Inflammatory macrophage (primary cell): ENCODE data around the gene MAP7.
"Not testable (repeated sequence)": the region's sequence is repeated elsewhere in the genome, so short reads cannot be mapped to it uniquely, and the experiment has no call there.

Experiments used
- DNase-seq, 2 donors: peaks; one replicate each; pipeline ENCODE4 v3.0.0-alpha.2; 2020 to 2022

Gene MAP7

DNA sequence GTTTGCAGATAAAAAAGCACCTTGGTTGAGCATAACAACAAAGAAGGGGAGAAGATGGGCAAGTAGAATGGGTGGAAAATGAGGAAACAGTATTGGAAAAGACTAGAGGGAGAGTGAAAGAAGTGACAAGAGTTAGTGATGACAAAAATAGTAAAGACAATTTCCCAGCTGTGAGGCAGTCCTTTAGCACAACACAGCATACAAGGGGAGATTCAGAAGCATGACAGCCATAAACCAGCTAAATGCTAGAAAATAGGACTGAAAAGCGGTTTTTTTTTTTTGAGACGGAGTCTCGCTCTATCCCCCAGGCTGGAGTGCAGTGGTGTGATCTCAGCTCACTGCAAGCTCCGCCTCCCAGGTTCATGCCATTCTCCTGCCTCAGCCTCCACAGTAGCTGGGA is 174.4 kb downstream of the MAP7 start:
- DNase-seq: not testable (repeated sequence)

DNA sequence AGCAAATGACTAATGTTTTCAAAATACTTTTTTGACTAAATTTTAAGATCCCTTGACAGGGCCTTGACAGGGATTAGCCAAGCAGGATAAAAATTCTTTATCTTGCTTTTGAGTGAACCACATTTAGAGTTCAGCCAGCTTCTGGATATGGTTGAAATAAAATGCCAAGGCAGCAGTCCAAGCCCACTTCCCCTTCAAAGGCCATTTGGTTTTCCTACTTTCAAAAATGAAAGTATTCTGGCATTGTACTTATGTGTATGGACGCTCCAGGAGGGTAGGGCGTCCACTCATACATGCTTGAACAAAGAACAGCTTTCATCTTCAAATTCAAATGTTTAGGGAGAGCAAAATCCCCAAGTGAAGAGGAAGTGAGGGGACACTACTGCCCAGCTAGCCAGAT is 178.3 kb downstream of the MAP7 start:
- DNase-seq: no peak

DNA sequence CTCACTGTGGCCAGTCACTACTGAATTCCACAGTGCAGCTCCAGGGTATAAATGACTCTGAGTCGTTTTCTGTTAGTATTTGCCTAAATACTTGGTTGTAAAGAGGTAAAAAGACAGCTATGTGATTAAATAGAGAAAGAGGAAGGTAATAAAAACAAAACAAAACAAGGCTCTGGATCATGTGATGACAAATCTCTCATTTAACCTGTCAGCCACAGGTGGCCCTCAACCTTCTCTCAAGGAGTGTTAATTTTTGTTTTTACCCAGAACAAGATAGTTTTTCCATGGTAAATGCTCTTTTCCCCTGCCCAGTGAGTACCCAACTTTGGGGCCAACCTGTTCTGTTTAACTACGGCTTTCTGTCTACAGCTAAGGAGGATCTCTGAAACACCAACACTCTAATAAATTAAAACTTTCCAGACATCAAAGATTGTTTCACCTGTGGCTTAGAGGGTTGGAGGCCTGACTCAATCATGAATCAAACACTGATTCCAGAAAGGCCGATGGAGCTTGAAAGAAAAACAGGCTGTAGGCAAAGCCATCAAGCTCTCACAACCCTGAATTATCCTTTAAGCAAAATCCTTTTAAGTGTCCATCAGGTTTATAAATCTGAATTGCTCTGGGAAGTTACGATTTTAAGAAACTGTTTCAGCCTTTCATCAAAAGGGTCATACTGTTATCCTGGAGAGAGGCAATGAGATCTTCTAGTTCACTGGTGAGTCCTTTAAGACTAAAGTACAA is 179.1 kb downstream of the MAP7 start:
- no peak for DNase-seq

DNA sequence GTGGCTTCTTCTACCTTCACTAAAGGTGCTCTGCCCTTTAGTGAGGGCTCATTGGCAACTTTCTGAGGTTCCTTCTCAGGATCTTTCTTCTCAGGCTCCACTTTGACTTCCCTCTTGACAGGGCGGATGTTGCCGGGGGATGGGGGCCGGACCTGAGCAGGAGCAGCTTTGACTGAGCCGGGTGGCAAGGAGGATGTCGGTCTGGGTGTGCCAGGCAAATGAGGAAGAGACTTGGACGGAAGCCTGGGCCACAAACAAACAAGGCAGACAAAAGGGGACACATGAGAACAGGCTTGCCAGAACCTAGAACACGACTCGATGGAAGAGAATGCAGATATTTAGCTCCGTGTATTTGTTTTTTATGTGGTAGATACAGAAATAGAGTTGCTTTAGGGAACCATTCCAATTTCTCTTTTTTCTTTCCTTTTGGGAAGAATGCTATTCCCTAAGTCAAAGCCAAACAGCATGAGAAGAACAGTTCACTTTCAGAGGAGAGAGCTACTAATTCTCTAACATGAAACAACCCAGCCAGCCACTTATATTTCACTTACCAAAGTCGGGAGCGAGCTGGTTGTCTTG is 184.4 kb downstream of the MAP7 start:
- DNase-seq: peak; percentile 76 to 79

DNA sequence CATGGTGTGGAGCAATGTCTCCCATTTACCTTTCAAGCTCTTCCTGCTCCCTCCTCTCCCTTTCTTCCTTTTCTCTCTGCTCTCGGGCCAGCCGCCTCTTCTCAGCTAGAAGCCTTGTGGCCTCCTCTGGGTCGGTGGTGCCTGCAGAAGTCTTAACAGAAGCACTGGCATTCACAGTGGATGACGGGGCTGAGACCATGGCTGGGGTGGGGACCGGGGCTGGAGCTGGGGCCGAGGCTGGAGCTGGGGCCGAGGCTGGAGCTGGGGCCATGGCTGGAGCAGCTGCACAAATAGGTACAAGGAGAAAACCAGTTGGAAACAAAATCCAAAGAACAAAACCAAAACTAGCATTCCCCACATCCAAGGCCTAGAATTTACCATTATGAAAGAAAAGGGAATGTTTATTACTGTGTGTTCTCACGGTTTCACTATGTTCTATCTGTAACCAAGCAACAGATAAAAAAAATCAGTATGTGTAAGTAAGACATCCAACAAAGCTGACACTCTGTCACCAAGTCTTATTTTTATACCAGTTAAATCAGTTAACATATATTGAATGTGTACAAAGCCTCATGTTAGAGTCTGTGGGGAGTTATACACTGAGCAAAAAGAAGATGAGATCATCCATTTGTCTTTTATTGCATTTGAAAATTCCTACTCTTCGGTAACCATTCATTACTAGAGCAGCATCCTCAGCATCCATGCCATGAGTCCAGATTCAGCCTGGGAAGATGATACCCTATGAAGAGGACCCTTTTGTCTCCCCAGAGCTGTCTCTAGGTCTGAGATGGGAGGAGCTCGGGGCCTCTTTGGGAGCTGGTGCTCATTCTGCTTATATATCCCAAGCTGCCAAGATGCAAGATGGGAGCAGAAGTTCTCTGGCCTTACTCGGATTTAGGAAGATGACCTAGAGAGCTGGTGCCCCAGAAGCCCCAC is 187.5 kb downstream of the MAP7 start:
- DNase-seq: no peak

DNA sequence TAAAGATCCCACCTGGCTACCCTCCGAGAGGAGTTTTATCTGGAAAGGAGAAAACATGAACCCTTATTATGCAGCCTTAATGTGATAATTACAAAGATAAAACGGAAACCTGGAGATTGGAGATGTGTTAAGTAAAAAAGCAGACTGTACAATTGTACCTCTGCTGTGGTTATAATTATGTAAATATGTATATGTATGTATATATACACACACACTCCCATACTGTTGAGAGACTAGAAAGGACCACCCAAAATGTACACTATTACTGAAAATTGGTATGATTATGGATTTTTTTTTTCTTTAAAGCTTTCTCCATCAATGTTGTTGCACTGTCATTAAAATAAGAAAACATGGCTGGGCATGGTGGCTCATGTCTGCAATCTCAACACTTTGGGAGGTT is 188.4 kb downstream of the MAP7 start:
- DNase-seq: no peak

DNA sequence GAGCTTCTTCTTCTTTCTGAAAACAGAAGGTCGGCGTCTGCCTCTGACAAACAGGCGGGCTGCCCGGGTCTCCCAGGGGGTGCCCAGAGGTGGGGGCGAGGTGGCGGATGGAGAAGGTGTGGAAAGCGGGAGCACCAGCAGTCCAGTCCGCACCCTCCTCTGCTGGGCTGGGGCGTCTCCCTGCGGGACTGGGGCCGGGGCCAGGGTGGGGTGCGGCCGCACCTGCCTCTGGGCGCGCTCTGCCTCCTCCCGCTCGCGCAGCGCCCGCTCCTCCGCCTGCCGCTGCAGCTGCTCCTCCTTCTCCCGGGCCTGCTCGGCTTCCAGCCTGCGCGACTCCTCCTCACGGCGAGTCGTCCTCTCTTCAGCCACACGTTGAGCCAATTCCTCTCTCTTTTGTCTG is 189.4 kb downstream of the MAP7 start:
- DNase-seq: no peak

DNA sequence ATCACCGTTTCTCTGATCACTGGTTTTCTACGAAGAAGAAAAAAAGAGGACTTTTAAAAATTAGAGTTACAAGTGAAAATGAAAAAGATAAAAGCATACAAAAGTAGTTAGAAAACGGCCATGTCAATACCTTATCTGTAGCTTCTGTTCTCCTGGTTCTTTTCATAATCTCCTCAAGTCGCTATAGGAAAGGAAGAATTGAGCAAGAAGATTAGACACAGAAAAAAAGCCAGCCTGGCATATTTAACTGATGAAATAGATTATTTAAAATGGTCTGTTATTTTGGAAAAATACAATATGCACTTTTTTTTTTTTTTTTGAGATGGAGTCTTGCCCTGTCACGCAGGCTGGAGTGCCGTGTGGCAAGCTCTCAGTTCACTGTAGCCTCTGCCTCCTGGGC is 190.4 kb downstream of the MAP7 start:
- no peak for DNase-seq

DNA sequence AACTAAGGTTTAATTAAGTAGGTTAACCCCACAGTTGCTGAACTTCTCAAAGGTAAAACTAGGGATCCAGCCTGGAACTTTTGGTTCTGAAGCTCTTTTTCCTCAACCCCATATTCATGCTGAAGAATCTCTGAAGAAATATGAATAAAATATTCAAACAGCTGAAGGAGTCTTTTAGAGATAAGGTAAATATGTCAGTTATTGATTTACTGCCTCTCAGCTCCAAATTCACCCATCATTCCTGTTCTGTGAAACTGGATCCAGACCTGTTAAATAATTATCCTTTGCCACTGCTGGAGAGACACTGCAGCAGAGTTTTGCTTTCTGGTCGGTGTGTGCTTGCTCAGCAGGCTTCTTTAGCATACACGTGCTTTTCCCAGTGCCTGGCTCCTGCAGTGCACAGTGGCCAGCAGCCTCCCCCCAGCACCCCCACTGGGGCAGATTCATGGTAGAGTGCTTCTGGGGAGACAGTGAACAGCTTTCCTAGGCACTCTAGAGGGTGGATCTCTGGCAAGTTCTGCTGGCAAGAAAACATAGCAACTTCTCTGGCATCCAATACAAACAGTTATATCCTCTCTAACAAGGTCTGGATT is 198.6 kb downstream of the MAP7 start:
- DNase-seq: no peak

DNA sequence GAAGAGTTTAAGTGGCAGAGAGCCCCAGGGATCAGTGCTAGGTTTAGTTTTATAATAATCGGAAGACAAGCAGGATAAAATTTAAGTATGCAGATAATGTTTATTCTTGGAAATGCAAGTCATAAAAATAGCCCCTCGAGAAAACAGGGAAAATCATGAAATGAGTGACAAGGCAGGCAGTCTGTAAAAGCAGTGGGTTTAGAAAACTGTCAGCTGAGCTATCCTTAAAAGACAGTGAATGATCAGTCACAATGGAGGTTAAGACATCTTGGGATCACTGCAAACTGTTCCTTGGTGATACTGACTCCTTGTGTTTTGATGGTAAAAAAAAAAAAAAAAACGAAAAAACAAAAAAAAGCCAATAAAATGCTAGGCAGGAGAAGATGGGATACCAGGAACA is 199.3 kb downstream of the MAP7 start:
- DNase-seq: no peak

DNA sequence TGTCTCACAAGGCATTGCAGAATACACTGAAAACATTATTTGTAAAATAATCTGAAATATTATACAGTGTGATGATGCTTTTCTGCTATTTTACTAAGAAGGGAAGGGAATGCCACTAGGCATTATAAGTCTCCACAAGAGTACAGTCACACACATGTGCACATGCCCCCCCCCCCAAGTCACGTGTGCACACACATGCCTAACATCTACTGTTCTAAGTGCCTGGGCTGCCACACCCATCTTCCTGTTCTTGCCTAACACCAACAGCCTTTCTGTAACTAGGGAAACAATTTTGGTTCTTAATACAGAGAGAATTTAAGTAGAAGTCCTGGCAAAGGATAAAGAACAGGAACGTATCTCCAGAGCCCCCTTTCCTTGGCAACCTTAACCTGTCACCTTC is 202.4 kb downstream of the MAP7 start:
- DNase-seq: peak; percentile 58 to 84

DNA sequence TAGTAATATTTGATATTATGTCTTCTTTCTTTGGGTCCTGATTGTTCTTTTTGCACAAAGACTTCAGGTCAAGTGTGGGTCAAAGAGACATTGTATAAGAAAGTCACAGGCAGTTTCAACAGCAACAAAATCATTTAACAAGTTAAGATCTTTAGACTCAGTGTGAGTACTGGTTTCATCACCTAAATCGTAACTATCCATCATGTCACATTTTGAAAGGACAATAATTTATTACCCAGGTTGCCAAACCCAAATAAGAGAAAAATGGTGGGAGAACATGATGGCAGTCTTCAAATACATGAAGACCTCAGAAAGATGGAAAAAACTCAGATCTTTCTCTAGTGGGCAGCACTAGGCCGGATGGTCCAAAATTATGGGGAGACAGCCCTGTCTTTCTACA is 205.1 kb downstream of the MAP7 start:
- no peak for DNase-seq

DNA sequence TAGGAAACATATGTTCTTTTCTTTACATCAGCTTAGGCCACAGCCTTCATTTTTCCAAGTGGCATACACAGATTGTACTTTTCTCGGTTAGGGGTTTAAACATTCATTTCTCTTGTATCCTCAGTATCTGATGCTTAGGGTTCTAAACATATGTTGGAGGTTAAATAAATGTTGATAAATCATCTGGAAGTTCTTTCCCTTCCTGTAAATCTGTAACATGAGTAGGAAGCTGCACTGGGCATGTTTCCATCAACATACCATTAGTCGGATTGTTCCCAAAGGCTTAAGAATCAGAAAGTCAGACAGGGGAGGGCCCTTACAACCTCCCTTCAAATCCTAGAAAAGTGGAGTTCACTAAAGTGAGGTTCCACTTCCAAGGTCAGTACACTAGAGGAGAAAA is 205.8 kb downstream of the MAP7 start:
- DNase-seq: no peak

DNA sequence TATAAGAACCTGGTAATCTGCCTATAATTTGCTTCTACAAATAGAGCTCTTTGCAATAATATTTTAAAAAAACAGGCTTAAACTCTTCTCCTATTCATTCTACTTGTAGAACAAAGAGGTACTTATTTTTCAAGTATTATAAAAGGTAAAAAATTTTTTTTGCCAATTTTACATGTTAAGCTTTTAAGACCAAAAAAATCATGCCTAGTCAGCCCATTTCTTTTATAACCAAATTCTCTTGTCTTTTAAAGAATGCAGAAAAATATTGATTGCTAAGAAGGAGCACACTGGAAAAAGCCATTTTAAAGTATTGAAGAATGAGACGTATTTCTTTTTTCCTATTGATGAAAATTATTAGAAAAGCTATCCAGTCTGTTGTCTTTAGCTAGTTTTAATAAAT is 206.5 kb downstream of the MAP7 start:
- no peak for DNase-seq

DNA sequence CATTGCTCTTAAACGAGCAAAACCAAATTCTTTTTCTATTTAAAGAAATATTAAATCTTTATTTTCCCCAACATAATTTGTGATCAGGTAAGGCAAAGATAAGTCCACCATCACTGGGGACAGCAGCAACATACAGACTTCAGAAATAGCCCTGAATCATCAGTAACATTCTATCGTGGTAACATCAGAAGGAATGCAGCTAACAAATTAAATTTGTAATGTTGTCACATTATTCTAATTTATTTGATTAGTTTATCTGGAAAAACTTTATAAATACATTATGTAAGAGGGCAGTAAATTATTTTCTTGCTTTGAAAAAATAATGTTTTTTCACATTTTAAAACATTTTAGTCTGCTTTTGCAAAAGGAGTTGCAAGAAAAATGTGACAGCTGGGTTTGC is 206.9 kb downstream of the MAP7 start:
- no peak for DNase-seq

DNA sequence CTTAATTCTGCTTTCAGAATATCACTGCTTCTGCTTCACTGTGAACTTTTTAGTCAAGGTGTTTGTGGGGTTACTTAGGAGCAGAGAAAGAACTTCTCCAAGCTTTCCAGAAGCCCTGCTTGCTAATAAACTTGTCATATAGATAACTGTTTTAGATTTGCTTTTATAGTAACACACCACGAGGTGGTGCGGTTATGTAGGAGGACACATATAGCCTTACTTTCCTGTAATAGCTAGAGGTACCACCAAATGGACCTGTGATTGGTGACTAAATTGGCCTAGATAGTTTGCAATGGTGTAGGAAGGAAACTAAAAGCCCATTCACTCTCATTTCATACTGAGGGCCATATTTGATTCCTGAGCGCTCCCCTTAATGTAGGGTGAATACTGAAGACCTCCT is 208.3 kb downstream of the MAP7 start:
- DNase-seq: no peak

DNA sequence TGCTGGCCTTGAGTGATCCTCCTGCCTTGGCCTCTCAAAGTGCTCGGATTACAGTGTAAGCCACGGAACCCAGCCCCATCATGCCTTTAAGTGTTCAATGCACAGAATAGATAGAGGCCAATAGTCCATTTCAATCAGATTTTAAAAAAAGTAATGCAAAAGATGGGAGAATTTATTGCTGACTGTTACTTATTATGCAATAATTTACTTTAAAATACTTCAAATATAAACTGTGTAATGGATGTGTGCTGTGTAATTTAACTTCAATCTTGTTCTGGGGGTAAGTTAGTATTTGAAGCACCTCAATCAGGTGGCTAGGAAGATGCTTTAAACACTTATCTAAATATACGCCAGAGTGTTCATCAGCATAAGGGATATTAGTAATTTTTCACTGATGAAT is 208.9 kb downstream of the MAP7 start:
- DNase-seq: no peak

DNA sequence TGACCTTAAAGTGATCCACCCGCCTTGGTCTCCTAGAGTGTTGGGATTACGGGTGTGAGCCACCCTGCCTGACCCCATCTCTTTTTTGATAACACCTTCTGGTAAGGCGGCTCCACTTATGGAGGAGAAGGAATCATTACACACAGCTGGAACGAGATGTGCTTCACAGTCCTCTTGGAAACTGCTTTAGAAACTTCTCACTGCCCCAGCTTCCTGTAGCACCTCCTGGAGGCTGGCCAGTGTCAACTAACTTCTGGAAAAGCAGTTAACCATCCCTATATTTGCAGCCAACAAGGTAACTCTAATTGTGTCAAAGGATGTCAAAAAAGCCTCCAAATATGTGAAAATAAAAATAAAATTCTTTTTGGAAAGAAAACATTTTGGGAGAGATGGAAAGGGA is 211.7 kb downstream of the MAP7 start:
- DNase-seq: no peak

DNA sequence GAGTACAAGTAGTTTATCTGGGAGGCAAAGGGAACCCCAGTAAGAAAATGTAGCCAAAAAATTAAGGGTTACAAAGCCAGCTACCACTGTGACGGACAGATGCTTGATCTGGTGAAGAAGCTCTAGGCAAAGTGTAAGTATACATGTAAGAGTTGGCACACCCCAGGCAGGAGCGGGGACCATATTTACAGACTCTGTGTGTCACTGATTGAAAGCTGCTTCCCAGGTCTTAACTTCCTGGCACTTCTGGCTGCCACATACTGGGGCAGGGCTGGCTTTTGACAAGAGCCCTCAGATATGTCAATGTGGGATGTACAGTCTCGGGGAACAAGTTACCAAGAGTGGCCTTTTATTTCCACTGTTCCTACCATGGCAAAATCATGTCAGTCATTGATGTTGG is 212.6 kb downstream of the MAP7 start:
- DNase-seq: no peak

DNA sequence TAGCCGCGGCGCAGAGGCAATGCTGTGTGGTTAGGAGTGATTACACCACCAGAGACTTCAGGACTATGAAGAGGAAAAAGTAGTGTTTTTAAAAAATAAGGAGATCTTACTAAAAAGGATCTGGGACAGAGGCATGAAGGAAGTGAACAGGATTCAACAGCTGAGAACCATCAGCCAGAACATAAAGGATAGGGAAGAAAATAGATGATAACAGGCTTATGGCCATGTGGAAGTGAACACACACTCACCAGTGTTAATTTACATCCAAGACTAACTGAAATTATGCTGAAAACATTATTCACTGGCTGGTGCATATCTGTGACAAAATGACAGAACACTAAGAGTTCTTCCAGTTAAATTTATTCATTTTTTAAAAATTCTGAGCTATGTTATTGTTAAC is 213.1 kb downstream of the MAP7 start:
- DNase-seq: no peak

DNA sequence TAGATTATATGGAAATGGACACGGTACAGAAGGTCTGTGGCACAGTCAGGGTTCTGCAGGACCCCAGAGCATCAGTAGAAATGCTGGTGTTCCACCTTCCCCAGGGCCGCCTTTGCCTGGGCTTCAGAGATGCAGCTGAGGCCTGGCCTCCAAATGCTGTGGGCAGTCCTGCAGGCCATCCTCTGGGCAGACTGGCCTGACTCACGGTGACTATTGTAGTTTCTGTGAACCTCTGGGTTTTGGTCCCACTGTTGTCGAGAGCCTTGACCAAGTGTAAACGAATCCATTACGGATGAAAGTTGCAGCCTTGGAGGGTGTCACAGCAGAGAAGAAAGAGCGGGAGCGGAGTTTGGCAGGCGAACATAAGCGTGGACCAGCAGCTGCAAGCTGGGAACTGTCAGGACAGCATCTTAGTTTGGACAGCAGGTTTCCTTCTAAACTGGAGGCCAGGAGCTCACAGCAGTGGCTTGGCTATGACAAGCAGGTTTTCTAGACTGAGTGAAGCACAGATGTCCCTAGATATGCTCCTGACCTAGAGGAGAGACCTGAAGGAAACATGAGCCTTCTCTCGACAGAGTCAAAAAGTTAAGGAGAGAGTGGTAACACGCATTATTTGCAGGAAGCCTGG is 214.4 kb downstream of the MAP7 start:
- DNase-seq: no peak

DNA sequence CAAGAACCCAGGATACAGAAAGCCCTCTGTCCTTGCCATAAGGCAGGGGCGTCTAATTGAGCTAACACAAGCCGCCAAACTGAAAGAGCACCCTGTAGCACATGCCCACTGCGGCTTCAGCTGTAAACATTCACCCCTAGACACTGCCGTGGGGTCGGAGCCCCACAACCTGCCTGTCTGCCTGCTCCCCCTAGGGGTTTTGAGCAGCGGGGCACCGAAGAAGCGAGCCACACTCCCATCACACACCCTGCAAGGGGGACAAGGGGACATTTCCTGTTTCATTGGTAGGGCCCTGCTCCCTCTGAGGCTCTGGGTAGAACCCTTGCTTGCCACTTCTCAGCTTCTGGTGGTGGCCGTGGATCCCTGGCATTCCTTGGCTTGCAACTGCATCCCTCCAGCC is 215.4 kb downstream of the MAP7 start:
- no peak for DNase-seq

DNA sequence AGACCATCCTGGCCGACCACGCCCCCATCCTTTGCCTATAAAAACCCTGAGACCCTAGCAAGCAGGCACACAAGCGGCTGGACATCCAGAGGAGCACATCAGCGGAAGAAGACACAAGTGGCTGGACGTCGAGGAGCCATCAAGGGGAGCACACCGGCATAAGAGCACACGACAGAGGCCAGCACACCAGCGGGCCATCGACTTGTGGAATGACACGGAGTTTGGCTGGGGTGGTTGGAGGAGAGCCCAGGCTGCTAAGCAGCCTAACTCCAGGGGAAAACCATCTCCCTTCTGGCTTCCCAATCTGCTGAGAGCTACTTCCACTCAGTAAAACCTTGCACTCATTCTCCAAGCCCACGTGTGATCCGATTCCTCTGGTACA is 215.8 kb downstream of the MAP7 start:
- DNase-seq: no peak
